GM19351 (cell line): ENCODE results near the gene AFF4.

ENCODE experiments used
- ATAC-seq: cut with Tn5 transposase; IDR thresholded peaks from one replicate; pipeline ENCODE4 v1.9.1; 2021; ENCODE audit warnings: mild to moderate bottlenecking, moderate library complexity; ENCODE audit not compliant: unreplicated experiment

AFF4 gene

DNA sequence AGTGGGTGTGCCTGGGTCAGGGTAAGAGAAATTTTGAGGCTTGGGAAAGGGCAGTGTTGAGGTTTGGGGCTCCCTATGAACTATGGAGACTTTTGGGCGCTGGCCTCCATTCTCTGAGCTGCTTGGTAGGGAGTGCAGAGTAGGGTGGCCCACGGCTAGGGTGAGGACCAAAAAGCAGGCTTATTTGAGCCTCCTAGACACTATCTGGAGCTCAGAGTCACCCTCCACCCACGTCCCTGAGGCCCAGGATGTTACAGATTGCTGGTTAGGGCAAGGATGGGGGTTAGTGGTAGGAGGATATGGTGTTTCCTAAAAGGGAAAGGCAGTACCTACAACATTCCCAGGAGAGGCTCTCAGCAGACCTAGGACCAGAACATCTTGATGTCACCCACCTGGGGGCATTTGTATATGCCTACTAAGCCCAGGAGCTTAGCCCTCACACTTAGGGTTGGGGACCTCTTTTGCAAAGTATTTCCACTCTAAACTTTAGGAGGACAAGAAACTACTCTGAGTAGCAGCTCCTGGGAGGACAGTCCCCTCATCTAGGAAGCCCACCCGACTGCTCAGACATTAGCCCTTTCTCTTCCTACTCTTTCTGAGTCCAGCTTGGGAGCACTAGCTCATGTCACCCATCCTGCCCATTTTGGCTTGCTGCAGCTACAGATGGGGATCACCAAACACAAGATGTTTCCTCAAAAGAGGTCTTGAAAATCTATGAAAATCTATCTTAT is 135.3 kb downstream of the AFF4 start:
- ATAC-seq: no peak

DNA sequence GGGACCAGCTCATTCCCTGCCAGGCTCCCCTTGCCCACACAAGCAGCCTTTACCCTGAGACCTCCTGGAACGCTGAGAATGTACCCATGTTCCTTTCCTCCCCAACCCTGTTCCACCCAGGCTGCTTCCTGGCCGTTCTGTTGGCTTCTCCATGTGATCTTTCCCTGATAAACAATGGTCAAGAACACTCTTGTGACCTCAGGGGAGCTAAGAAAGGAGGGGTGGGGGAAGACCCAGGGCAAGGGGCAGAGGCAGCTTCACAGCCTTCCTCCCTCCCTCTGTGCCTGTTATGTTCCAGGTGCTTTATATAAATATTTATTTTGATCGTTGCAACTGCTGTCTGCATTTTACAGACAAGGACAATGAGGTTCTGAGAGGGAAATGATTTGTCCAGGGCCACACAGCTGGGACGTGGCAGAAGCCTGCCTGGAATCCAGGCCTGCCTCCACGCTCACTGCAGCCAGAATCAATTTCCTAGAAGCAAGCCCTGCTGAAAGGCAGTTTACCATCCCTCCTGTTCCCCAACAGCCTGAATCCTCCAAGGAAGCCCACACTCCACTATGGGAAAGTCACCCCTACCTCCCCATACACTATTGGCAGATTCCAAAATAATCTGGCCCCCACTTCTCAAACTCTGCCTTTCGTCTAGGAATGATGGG is 136.9 kb downstream of the AFF4 start:
- no peak for ATAC-seq

DNA sequence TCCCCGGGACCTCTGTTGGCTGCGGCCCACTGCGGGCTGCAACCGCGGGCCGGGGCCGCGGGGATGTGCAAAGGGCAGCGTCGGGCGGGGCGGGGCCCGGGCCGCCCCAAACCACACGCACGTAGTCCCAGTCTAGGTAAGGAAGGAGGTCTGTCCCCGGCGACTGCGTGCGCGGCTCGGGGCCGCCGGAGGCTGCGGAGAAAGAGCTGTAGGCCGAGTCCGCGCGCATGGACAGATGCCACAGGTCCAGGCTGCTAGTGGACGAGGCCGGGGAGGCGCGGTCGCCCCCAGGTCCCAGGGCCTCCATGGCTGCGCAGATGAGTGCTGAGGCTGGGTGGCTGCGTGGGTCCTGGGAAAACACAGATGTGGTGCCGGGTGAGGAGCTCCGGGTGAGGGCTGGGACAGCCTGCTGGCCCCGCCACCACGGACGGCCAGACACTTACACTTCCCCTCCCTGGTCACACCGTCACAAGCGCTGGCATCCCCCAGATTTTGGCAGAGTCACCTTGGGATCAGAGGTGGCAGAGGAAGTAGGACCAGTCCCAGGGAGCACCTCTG is 137.5 kb downstream of the AFF4 start:
- no peak for ATAC-seq
